Natural killer cell (primary cell): Measurements from ENCODE around the gene FOXO1. TPM values are rescaled to one million over a fixed set of nuclear protein-coding genes. Genes with fewer than 3 reads are reported as not detected.

Experiments
- ATAC-seq, 3 donors: fragments of 150-1000 bp in 2 of 3; fragments of 200-7000 bp in 1 of 3; cut with Tn5 transposase; 1 replicate in 1 of 3; 2 replicates in 2 of 3; pipeline ENCODE4 v1.10.0; 2021; ENCODE audit warnings: mild to moderate bottlenecking in 2 of 3, moderate library complexity in 2 of 3
- DNase-seq, 2 donors: peaks; one replicate each; pipeline versions ENCODE4 v3.0.0 to v3.0.0-alpha.2; 2013 to 2021; ENCODE audit warnings: mixed read lengths in 1 of 2
- H3K27ac ChIP-seq: one replicate; pipeline ENCODE4 v1.5.1; 2013; ENCODE audit warnings: mild to moderate bottlenecking, low read length
- H3K27me3 ChIP-seq: one replicate; pipeline ENCODE4 v1.6.1; 2013; ENCODE audit warnings: low read length; ENCODE audit not compliant: control insufficient read depth, insufficient read depth
- H3K36me3 ChIP-seq: one replicate; pipeline ENCODE4 v1.6.1; 2013; ENCODE audit warnings: low read length; ENCODE audit not compliant: control insufficient read depth, insufficient read depth
- H3K4me1 ChIP-seq: one replicate; pipeline ENCODE4 v1.6.1; 2013; ENCODE audit warnings: low read length; ENCODE audit not compliant: control insufficient read depth, insufficient read depth
- H3K4me3 ChIP-seq: one replicate; pipeline ENCODE4 v1.5.1; 2013; ENCODE audit warnings: low read length
- H3K9me3 ChIP-seq: one replicate; pipeline ENCODE4 v1.6.1; 2013; ENCODE audit warnings: low read length; ENCODE audit not compliant: control insufficient read depth, insufficient read depth
- H3K27ac Mint-ChIP-seq, 2 donors: one replicate each; pipeline ENCODE4 v1.8.0; 2022; ENCODE audit warnings: mild to moderate bottlenecking in 2 of 2, mixed read lengths in 2 of 2, moderate library complexity in 1 of 2
- H3K27me3 Mint-ChIP-seq, 2 donors: one replicate each; pipeline ENCODE4 v1.8.0; 2022; ENCODE audit warnings: low read depth in 2 of 2, mixed read lengths in 2 of 2
- H3K36me3 Mint-ChIP-seq: one replicate; pipeline ENCODE4 v1.8.0; 2022; ENCODE audit warnings: mixed read lengths
- H3K4me1 Mint-ChIP-seq, 2 donors: one replicate each; pipeline ENCODE4 v1.8.0; 2022; ENCODE audit warnings: mixed read lengths in 2 of 2
- H3K4me3 Mint-ChIP-seq: one replicate; pipeline ENCODE4 v1.8.0; 2022; ENCODE audit warnings: mild to moderate bottlenecking, moderate library complexity, mixed read lengths
- H3K9me3 Mint-ChIP-seq, 2 donors: one replicate each; pipeline ENCODE4 v1.8.0; 2022; ENCODE audit warnings: mixed read lengths in 2 of 2
- WGBS: methylation state at CpG from one replicate; pipeline ENCODE4 v1.1.7; 2013; ENCODE audit warnings: missing lambda C conversion rate; ENCODE audit not compliant: insufficient coverage; 5-methylcytosine and 5-hydroxymethylcytosine counted together
- intact Hi-C: fragments of 100-400 bp; cut with micrococcal nuclease; formaldehyde crosslinking; loops from one replicate; pipeline ENCODE4 v1.14.2; 2022
- total RNA-seq, 4 donors: library from RNA; stranded (reverse); fragments of 120-200 nt in 1 of 4; gene quantifications; one replicate each; pipeline versions ENCODE4 v1.2.3 to v1.2.4, GENCODE V29; 2013 to 2022
- TF ChIP-seq, protein P1 (sequence below): fragments of 200-600 bp; IDR thresholded peaks from one replicate; pipeline ENCODE4 v1.8.0; 2022; ENCODE audit warnings: antibody characterized with exemption

Gene FOXO1
- total RNA-seq, 3 donors from 2014 or later (not counting 1 experiment from before 2014, with no cell fraction given): 23.9 to 29.8 (median 27.6) TPM

DNA sequence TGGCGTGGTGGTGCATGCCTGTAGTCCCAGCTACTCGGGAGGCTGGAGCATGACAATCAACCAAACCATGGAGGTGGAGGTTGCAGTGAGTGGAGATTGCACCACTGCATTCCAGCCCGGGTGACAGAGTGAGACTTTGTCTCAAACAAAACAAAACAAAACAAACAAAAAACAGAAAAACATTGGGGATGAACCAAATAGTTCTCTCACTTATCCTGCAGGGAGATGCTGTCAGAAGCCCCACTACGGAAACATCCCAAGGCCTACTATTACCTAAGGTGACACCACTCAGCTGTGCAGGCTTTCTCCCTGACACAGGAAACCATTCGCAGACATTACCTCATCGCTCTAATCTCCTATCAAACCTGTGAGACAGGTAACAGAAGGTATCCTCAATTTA, 113.5 kb downstream of the FOXO1 start:
- H3K4me1 ChIP-seq: no peaks in the 10 kb centered on the region
- H3K27ac ChIP-seq: no peak overlapping the region
- no peaks in the 10 kb centered on the region for H3K9me3 ChIP-seq
- ATAC-seq: no peak
- no peaks in the 10 kb centered on the region for H3K27me3 ChIP-seq
- H3K27ac Mint-ChIP-seq: no peak overlapping the region
- 97% methylated on average over 5 of the region's 6 CpGs for WGBS
- H3K27me3 Mint-ChIP-seq: no peaks in the 10 kb centered on the region
- peaks cover 13 to 27% of the 10 kb centered on the region in 2 donors for H3K4me1 Mint-ChIP-seq
- intact Hi-C loops: no loop called here
- peak in 1 of 2 donors; percentile 36 for DNase-seq
- H3K36me3 ChIP-seq: no peaks in the 10 kb centered on the region
- no peak overlapping the region for H3K4me3 Mint-ChIP-seq
- no peak overlapping the region for H3K4me3 ChIP-seq
- no peaks in the 10 kb centered on the region for H3K9me3 Mint-ChIP-seq
- TF ChIP-seq, protein P1, sequence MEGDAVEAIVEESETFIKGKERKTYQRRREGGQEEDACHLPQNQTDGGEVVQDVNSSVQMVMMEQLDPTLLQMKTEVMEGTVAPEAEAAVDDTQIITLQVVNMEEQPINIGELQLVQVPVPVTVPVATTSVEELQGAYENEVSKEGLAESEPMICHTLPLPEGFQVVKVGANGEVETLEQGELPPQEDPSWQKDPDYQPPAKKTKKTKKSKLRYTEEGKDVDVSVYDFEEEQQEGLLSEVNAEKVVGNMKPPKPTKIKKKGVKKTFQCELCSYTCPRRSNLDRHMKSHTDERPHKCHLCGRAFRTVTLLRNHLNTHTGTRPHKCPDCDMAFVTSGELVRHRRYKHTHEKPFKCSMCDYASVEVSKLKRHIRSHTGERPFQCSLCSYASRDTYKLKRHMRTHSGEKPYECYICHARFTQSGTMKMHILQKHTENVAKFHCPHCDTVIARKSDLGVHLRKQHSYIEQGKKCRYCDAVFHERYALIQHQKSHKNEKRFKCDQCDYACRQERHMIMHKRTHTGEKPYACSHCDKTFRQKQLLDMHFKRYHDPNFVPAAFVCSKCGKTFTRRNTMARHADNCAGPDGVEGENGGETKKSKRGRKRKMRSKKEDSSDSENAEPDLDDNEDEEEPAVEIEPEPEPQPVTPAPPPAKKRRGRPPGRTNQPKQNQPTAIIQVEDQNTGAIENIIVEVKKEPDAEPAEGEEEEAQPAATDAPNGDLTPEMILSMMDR: no peak
- H3K36me3 Mint-ChIP-seq: no peaks in the 10 kb centered on the region

DNA sequence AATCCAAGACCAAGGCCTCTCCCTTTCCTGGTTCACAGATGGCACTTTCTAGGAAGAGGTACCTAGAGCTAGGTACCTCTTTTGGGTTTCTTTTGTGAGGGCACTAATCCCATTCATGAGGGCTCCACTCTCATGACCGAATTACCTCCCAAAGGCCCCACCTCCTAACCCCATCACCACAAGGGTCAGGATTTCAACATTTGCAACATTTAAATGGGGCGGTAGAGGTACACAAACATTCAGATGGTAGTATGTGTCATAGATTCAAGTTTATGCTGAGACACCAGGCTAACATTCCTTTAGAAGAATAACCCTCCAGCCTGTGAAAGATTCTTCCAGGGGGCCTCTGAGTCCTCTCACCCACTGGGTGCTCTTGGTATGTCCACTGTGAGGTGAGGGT, 116.3 kb downstream of the FOXO1 start:
- Histone ChIP-seq H3K36me3 (no peaks in the 10 kb centered on the region), H3K9me3 (no peaks in the 10 kb centered on the region), H3K4me1 (no peaks in the 10 kb centered on the region), H3K27ac (no peak overlapping the region), H3K4me3 (no peak overlapping the region), H3K27me3 (no peaks in the 10 kb centered on the region)
- H3K9me3 Mint-ChIP-seq: no peaks in the 10 kb centered on the region
- intact Hi-C loops: no loop called here
- no peak for ATAC-seq
- H3K36me3 Mint-ChIP-seq: no peaks in the 10 kb centered on the region
- H3K27ac Mint-ChIP-seq: no peak overlapping the region
- H3K27me3 Mint-ChIP-seq: no peaks in the 10 kb centered on the region
- DNase-seq: no peak
- H3K4me3 Mint-ChIP-seq: no peak overlapping the region
- 100% methylated on average over 1 of the region's 2 CpGs for WGBS
- peaks cover under 1 to 11% of the 10 kb centered on the region in 2 donors for H3K4me1 Mint-ChIP-seq
- TF ChIP-seq, protein P1: no peak

DNA sequence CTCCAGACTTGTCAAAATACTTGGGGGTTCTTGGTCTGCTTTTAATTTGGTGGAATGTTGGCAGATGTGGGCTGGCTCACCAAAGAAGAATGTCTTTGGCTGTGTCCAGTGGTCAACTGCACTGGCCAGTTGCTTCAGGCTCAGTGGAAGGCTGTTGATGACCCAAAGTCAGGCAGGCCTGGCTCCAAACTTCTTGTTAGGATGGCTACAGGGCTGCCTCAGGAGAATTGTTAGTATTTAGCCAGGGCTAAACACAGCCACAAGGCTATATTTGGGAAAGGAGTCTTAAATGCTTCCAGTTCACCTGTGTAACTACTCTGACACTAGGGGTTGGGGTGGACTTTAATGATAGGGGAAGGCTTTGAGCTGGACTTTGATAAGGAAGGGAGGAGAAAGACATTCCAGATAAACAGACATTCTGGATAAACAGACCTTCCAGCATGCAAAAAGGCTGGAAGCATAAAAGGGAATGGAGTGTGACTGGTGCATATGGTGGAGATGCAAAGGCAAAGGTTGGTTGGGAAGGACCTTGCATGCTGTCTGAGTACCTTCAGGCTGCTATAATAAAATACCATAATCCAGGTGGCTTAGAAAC, 116.8 kb downstream of the FOXO1 start:
- Histone ChIP-seq H3K9me3 (no peaks in the 10 kb centered on the region), H3K36me3 (no peaks in the 10 kb centered on the region), H3K27me3 (no peaks in the 10 kb centered on the region), H3K4me1 (no peaks in the 10 kb centered on the region), H3K4me3 (no peak overlapping the region), H3K27ac (no peak overlapping the region)
- Mint-ChIP-seq H3K4me3 (no peak overlapping the region), H3K27me3 (no peaks in the 10 kb centered on the region), H3K27ac (no peak overlapping the region), H3K36me3 (no peaks in the 10 kb centered on the region), H3K4me1 (peaks cover 0 to 7% of the 10 kb centered on the region in 2 donors), H3K9me3 (no peaks in the 10 kb centered on the region)
- TF ChIP-seq, protein P1: no peak
- intact Hi-C loops: no loop called here
- ATAC-seq (no peak), DNase-seq (no peak)
